D341Med (cell line): ENCODE results near the gene RER1.

Experiments used
- DNase-seq: peaks from one replicate; pipeline ENCODE4 v3.0.0; 2012; ENCODE audit warnings: low spot score

Gene RER1

DNA sequence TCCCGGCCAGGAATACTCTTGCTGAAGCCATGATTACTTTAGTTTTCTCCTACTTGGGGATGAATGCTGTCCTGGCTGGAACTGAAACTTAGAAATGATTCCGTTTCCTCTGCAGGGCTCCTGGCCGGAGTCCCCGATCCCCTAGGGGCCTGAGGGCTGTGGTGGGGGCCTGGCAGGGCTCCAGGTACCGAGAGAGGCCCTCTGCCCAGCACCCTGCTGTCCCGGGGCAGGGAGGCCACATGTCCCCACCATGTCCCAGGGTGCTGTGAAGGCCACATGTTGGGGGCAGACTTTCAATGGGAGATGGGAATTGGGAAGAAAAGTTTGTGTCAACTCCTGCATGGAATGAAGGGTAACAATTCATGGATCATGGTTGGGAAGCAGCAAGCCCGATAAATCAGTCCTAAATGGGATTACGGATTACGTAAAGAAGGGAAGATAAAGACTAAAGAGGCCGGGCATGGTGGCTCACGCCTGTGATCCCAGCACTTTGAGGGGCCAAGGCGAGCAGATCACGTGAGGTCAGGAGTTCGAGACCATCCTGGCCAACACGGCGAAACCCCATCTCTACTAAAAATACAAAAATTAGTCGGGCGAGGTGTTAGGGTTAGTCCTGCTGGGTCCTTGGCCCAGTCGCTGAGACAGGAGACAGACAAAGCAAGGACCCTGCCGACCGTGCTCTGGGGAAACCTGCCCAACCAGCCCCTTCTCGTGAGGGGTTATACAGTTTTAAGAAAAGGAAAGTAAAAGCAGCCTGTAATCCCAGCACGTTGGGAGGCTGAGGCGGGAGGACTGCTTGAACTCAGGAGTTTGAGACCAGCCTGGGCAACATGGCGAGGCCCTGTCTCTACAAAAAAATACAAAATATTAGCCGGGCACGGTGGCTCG is 37.8 kb upstream of the RER1 start:
- no peak for DNase-seq

DNA sequence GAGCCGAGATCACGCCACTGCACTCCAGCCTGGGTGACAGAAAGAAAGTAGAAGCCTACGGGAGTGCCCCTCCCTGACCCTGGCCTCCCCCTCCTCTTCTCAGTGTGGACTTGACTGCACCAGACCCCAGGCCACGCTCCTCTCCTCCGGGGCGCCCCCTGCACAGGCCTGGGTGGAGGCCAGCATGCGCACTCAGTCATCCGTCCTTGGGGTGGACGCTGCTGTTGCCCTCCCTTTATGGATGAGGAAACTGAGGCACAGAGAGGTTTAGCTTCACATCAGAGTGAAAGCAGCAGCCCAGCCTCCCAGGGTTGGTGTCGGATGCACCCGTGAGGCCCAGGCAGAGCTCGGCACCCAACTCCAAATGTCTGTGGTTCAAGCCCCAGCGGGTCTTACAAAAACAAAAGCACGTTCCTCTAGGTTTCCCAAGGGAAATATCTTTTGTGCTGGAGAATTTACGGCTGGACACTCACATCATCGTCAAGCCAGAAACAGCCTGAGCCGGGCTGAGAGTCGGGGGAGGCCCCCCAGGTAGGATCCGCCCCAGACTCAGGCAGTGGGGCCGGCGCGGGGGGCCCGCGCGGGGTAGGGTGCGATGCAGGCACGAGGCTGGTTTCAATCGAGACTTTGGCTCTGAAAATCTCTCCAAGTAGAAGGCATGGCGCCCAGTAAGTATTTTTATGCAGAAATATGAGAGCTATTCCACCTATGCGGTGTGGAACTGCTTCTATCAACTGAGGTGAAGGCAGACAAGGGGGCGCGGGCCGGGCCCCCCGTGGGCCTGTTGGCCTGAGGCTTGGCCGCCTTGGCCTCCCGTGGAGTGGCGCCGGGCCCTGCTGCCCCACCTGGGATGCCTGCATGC is 36.9 kb upstream of the RER1 start:
- DNase-seq, result no peak

DNA sequence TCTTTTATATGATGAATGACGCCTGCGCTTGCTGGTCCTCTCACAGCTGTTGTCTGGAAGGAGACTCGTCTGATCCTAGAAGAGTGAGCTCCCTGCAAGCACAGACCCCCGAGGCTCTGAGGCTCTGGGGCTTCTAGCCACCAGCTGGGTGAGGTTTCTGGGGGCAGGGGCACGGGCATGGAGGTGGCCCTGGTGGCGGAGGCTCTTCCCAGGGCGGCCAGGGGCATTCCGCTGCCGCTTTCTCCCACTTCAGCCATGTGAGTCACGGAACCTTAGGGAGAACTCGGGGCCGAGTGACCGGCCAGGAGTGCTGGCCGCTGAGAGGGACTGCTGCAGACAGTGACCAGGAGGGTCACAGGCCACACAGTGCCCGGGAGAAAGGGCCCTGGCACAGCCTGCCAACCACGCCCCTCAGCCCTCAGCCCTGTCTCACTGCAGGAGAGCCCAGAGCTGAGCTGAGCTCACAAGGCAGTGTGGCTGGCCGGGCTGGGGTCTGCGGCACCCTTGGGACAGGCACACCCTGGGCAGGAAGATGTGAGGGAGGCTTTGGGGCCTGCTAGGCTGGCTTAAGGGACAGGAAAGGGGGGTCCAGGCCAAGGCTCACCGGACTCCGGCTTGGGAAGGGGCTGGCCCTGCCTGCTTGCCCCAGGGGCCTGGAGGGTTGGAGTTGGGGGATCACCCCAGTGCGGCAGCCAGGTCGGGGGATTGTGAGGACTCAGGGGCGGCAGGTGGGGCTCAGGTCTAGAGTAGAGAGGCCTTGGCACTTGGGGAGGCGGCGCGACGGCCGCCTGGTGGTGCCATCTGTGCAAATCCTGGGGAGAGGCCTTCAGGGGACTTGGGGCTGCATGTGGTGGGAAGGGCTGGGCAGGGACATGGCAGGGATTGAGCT is 36.0 kb upstream of the RER1 start:
- DNase-seq, result no peak

DNA sequence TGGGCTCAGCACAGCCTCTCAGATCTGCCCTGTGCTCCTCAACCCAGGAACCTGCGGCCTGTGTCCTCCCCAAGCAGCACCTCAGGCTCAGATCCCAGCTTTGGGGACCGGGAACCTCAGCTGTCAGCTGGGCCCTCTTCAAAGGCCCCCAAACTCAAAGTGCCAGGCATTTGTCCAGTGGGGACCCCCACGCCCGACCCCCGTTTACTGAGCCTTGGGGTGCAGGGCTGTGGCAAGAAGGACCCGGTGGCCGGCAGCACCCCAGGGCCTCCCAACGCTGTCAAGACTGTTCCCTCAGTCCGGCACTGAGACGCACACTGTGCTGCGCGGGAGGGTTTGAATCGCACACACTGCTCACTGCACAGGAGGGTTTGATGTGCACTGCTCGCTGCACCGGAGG is 35.2 kb upstream of the RER1 start:
- no peak for DNase-seq

DNA sequence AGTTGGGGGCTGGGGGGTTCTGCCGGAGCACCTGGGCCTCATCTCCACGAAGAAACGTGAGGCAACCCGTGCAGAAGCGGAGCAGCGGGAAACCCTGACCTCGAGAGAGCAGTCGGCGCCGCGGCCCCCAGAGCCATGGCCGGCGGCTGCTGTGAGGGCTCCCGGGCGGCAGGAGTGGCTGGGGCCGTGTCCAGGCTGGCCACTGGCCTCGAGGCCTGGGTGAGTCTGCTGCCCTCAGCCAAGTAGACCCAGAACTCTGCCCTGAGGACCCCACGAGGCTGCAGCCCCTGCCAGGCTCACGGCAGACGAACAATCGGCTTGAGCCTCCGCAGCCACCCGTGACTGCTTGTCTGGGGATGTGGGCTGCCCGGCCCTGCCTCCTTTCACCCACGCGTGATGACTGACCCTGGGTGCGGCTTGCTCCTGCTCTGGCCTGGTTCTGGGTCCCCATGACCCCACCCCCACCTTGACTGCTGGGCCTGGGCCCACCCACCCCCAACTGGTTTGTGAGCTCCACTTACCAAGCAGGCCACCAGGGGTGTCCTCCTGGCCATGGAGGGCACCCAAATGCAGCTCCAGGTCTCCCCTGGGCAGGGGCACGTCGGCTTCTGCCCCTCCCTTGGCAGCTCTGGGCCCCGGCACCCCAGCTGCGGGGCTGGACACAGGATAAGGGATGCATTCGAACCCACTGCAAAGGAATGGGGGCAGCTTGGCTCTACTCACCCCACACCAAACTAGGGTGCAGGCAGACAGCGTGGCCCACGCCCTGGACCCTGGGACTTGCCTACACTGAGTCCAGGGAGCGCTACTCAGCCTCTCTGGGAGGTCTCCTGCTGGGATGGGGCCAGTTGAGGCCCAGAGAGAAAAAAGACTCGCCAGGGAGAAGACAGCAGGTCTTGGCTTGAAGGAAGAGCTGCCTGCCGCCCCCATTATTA is 34.5 kb upstream of the RER1 start:
- DNase-seq, result no peak

DNA sequence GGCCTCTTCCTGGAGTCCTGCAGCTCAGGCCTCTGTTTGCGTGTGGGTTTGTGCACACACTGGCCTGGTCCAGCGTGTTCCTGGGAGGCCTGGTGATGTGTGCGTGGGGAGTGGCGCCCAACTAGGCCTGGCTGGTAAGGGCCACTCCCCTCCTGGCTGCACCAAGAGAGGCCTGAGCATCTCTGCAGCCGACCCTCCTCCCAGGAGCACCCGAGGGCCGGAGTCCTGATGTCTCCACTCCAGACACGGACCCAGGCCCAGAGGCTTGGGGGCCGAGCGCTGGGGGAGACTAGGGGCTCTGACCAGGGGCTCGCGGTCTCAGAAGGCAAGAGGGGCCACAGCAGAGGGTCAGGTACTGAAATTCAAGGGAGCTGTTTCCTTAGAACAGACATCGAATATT is 33.6 kb upstream of the RER1 start:
- DNase-seq, result no peak

DNA sequence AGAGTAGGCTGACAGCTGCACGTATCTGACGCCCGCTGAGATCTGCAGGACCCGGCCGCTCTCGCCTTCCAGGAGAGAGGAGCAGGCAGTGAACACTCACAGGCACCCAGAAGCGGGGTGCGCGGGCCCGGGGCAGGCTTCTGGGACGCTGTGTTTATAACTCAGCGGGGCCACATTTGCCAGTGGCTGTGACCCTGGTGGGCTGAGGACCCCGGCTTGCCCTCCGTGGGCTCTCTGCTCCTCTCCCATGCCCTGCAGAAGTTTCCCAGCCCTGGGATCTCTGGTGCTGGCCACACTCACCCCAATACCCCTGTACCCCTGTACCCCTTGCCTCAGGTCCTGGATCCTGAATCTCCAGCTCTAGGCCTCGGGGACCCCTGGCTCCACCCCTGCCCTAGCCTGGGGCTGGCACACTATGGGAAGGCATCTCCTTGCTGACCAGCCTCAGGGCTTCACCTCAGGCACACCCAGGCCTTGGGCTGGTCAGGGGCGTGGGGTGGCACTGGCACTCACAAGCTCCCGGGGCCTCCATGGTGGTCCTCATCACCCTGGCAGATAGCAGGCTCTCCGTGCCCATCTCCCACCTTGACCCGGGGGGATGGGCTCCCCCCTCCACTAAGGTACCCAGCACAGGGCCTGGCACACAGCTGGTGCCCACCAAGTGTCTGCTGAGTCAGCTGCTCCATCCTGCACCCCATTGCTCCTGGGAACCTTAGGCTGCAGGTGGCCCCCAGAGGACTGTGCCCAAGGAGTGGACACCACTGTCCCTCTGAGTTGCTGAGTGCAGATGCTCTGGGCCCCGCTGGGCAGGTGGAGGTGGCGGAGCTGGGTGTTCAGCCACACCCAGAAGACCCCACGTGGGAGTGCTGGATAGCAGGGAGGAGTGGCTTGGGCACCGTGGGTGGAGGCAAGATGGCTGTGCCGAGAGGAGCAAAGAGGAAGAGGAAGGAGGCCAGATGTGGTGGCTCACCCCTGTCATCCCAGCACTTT is 32.7 kb upstream of the RER1 start:
- DNase-seq, result no peak

DNA sequence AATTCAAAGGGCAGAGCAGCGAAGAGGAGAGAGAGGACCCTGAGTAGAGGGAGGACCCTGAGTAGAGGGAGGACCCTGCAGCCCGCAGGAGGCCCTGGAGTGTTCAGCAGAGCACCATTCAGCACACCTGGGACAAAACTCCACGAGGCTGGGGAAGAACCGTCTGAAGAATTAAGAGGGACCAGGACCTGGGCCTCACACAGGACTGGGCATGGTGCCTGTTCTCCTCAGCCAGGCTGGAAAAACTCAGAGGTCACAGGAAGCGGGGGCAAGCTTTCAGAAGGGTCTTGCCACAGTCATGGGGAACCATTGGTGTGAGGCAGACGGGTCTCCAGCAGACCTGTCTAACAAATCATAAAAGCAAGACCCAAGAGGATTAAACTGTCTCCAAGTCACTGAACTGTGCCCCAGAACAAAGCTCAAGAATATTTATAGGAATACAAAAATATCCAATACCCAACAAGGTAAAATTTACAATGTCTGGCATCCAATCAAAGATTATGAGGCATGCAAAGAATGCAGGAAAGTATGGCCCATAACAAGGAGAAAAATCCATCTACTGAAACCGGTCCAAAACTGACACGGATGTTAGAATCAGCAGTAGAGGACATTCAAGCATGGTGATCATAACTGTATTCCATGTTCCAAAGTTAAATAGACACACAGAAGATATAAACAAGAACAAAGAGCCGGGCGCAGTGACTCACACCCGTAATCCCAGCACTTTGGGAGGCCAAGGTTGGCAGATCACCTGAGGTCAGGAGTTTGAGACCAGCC is 30.9 kb upstream of the RER1 start:
- DNase-seq, result no peak

DNA sequence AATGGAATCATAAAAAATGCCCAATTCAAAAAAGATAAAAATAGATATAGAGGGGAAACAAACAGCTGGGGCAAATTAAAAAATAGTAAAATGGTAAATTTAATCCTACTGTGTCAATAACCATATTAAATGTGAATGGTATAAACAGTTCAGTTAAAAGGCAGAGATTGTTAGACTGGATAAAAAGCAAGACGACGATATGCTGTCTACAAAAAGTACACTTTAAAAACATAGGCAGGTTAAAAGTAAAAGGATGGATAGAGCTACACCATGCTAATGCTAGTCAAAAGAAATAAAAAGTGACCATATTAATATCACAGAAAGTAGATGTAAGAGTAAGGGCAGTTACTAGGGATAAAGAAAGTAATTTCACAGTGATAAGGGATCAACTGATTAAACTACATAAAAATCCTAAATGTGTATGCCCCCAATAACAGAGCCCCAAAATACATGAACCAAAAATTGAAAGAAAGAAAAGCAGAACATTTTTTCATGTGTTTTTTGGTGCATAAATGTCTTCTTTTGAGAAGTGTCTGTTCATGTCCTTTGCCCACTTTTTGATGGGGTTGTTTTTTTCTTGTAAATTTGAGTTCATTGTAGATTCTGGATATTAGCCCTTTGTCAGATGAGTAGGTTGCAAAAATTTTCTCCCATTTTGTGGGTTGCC is 27.7 kb upstream of the RER1 start:
- no peak for DNase-seq

DNA sequence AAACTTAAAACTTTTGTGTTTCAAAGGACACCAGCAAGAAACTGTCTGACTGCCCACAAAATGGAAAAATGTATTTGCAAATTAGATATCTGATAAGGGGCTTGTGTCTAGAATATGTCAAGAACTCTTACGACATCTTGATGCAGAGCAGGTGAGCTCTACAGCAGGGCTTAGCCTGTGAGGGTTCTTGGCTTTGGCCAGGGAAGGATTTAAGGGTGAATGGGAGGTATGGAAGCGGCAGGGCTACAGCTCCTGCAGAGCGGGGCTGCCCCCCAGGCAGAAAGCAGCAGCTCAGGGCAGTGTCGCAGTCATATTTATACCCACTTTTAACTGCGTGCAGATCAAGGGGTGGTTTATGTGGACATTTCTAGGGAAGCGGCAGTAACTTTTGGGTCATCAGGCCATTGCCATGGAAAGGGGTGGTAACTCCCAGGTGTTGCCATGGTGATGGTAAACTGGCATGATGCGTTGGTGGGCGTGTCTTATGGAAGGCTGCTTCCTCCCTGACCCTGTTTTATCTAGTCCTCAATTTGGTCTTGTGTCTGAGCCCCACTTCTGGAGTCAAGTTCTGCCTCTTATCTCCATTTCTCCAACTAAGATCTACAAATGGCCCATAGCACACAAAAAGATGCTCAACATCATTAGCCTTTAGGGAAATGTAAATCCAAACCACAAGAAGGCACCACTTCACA is 23.4 kb upstream of the RER1 start:
- no peak for DNase-seq

DNA sequence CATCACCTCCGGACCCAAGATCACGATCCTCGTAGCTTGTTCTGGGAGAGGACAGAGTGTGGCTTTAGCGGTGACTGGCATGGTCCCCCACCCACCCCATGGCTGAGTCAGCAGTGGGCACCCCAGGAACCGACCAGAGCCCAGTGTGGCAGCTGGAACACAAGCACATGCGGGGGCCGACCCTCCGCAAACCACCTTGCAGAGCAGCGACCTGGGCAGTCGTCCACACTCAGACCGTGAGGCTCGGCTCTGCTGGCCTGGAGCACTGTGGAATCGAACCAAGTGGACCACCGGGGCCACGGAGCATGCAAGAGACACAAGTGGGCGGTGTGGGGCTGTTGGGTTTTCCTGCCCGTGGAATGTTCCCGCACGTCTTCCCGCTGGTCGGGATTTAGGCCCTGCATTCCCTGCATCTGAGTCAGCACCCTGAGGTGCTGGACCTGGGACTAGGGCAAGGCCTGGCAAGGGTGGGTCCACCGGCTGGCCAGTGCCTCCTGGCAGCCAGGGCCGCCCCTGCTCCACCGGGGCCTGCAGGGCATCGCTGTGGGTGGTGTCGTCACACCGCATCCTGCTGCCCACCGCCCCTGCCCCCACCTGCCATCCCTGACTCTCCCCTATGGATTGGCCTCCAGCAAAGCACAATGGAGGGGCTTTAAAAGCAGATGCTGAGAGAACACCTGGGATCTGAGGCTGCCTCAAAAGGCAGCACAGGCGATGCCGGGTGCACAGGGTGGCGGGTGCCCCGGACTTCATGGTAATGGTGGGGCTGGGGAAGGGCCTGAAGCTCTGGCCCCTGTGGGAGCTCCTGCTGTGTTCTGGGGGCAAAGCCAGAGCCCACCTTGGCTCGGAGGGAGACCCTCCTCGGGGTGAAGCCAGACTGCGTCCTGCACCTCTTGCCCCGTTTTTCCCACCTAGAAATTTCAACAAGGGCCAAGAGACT is 18.8 kb upstream of the RER1 start:
- DNase-seq, result no peak

DNA sequence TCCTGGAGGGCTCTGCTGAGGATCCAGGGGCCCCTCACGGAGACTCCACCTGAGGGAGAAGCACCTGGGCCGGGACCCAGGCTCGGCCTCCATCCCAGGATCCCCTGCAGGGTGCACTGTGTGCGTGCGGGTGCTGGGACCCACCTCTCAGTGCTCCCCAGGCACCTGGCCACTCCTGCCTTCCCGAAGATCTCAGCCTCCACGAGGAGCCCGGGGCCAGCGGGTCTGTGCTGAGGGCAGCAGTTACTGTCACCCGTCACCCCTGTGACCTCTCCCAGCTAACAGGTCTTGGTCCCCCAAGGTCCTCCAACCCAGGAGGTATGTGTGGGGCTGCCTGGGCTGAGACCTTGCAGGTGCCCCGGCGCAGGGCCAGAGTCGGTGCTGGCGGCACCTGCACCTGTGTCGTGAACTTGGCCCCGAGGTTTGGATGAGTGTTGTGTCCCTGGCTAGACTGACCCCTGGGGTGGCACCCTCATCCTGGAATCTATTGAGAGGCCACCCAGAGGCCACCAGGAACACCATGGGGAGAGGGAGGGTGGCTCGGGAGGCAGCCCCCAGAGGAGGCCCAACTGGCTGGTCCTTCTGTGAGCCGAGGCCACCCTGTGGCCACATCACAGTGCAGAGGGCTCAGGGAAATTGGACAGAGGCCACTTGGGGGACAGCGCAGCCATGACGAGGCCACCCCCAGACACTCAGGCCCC is 17.9 kb upstream of the RER1 start:
- no peak for DNase-seq

DNA sequence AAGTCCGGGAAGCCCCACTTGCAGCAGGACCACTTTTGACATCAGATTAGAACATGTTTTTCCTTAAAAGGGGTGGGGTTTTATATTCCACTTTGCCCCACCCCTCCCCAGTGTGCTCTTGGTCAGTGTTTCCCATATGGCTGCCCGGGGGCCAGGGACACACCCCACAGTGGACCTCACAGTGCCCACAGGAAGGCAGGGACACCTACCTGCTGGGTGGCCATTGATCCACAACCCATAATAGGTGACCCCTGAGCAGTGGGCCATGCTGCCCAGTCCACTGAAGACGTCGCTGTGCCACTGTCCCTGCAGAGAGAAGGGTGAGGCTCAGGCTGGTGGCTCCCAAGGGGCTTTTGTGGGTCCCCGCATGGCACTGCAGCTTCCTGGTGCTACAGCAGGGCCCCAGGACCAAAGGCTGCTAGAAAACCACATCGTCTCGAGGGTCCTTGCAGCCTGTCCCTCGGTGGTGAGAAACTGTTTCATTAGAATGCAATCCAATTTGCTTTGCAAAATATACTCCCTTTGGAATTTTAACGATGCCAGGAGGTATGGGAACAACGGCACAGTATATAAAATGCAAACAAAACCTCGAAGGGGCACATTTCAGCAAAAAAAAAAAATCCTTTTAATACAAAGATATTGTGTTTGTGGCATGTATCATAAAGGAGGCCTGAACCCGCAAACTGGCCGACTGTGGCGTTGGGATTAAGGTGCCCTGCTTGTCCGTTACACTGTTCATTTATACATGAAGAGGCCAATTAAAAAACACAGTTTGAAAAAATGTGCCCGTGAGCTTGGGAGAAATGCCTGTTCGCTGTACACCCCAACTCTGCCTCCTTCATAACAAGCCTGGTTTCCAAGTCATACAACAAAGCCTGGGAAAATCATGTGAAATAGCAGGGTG is 17.1 kb upstream of the RER1 start:
- DNase-seq, result no peak

DNA sequence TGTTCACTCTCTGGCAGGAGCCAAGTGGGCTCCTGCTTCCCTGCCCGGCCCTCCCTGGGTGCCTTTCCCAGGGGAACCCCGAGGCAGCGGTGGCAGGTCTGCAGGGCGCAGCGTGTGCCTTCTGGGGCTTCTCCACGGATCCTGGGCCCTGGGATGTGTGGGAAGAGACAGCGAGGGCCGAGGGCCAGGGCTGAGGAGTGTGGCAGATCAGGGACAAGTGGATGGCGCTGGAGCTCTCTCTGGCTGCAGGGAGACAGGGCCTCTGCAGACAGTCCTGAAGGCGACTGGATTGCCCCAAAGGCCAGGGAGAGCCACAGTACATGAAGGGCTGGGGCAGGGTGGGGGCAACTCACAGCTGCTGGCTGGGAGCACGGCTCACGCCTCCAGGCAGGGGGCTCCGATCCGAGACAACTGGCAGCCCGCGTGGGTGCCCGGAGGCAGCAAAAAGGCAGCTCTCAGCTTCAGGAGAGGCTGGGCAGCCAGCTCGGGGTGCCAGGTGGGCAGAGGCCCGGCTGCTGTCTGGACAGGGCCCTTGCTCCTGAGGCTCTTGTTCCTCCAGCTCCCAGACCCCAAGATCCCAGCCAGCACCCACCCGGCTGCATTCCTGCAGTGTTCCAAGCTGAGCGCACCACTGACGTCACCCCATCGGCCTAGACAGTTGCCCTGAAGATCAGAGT is 16.3 kb upstream of the RER1 start:
- DNase-seq, result no peak

DNA sequence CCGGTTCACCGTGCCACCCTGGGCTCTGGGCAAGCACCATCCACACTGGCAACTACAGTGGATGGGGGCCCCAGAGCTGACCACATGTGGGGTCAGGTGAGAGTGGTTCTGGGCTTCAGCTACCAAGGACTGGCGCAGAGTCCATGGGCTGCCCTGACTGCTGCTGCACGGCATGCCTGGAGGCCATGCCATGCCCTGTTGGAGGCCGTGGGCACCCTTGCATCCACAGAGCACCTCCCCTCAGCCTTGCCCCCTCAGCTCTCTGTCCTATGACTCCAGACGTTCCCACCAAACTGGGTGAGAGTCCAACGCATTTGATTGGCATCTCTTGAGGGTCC is 15.7 kb upstream of the RER1 start:
- DNase-seq, result no peak
